ENCODE results near the gene BABAM1. TPM values are rescaled to one million over a fixed set of nuclear protein-coding genes. Genes with fewer than 3 reads are reported as not detected.

BABAM1 gene
- total RNA-seq, 2 experiments from 2014 or later: 116 to 117 TPM

DNA sequence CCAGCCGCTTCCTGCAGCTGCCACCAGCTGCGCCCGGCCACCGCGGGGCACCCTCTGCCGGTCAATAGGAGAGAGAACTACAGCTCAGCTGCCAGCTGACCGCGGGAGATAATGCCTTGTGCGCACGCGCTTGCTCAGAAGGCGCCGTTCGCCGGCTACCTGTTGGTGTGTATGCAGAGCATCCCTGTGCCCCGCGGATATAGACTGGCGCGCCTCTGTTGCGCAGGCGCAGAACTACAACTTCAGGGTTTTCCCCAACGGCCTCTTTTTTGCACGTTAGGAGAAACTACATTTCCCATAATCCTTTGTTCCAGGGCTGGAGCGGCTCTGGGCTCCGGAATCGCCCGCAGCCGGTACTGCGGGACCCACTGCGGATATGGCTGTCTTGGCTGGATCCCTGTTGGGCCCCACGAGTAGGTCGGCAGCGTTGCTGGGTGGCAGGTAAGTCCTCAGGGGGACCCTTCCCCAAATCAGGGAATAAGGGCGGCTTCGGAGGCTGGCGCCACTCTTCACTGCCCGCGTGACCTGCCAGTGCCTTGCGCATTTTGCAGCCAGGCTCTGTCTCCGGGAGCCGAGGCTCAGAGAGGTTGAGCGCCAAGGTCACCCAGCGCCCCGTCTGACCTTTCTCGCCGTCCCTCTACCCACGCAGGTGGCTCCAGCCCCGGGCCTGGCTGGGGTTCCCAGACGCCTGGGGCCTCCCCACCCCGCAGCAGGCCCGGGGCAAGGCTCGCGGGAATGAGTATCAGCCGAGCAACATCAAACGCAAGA, 38.5 kb downstream of the BABAM1 start, which contains the start of gene MRPL34:
TSS of gene MRPL34 (plus strand) at position 356 of the 768 bp plus-strand sequence. CDS start at position 377, 21 bp downstream.
- H3K36me3 Mint-ChIP-seq (ENCODE audit: low read depth): peaks cover 12% of the 10 kb centered on the region
- H3K27ac Mint-ChIP-seq: peak within 1 kb of the TSS; percentile 92
- no peaks in the 10 kb centered on the region for H3K9me3 Mint-ChIP-seq (ENCODE audit: insufficient read depth)
- peak; percentile 98 for DNase-seq
- peak within 1 kb of the TSS; percentile 90 for H3K4me3 Mint-ChIP-seq
- ATAC-seq: peak; percentile 72
- ChIA-PET POLR2A (interaction anchor here (0.5 to 1.0 kb wide), 5 partner anchors 28 to 247 kb away, joined by 3 to 4 read pairs (median 3); partner anchors contain the start of gene GTPBP3), CTCF (interaction anchor here (0.6 to 4.8 kb wide), 22 partner anchors 13 to 215 kb away, joined by 3 to 27 read pairs (median 3); partner anchors contain the start of genes ANO8, USE1 and USHBP1)
- H3K27me3 Mint-ChIP-seq (ENCODE audit: low read depth): no peaks in the 10 kb centered on the region
- H3K4me1 Mint-ChIP-seq (ENCODE audit: low read depth): peaks cover 61% of the 10 kb centered on the region

- Mint-ChIP-seq H3K36me3 (ENCODE audit: low read depth) (peaks cover 14% of the 10 kb centered on the region), H3K27me3 (ENCODE audit: low read depth) (no peaks in the 10 kb centered on the region), H3K27ac (peak overlapping the region; percentile 92), H3K4me1 (ENCODE audit: low read depth) (peaks cover 65% of the 10 kb centered on the region), H3K9me3 (ENCODE audit: insufficient read depth) (no peaks in the 10 kb centered on the region), H3K4me3 (peak overlapping the region; percentile 90)
- ChIA-PET CTCF (interaction anchor here (0.6 to 4.8 kb wide), 12 partner anchors 14 to 85 kb away, joined by 3 to 27 read pairs (median 3); partner anchors contain the start of genes ANO8 and USHBP1), POLR2A (interaction anchor here (0.5 to 1.0 kb wide), 7 partner anchors 14 to 247 kb away, joined by 3 to 4 read pairs (median 3); partner anchors contain the start of gene BST2)
- DNase-seq (no peak), ATAC-seq (no peak)
These were observed 39.1 kb downstream of the BABAM1 start for GRCh38 chr19:17306285-17306714.

GRCh38 chr19:17307876-17308377, 40.7 kb downstream of the BABAM1 start:
- H3K36me3 Mint-ChIP-seq (ENCODE audit: low read depth): peaks cover 14% of the 10 kb centered on the region

GRCh38 chr19:17309198-17309964, 42.1 kb downstream of the BABAM1 start, which contains the start of gene DDA1:
Gene DDA1, plus strand, starts transcription at chr19:17309563. Its CDS starts 92 bp downstream, at chr19:17309655.
- POLR2A ChIA-PET: interaction anchor here (0.5 to 1.7 kb wide), 8 partner anchors 9 to 233 kb away, joined by 3 to 6 read pairs (median 3); partner anchors contain the start of genes BABAM1 and BST2
- Mint-ChIP-seq H3K27me3 (ENCODE audit: low read depth) (no peaks in the 10 kb centered on the region), H3K4me3 (peak within 1 kb of the TSS; percentile 97), H3K36me3 (ENCODE audit: low read depth) (peaks cover 20% of the 10 kb centered on the region), H3K27ac (peak within 1 kb of the TSS; percentile 98), H3K4me1 (ENCODE audit: low read depth) (peaks cover 56% of the 10 kb centered on the region), H3K9me3 (ENCODE audit: insufficient read depth) (no peaks in the 10 kb centered on the region)
- CTCF ChIA-PET: interaction anchor here (0.8 to 4.8 kb wide), 11 partner anchors 16 to 187 kb away, joined by 3 to 27 read pairs (median 3); partner anchors contain the start of genes ANKLE1, ANO8, BABAM1 and MVB12A
- ATAC-seq (peak; percentile 87), DNase-seq (peak; percentile 100)

More at GRCh38 chr19:17307876-17308377, 40.7 kb downstream of the BABAM1 start:
- DNase-seq: no peak
- H3K9me3 Mint-ChIP-seq (ENCODE audit: insufficient read depth): no peaks in the 10 kb centered on the region
- peak overlapping the region; percentile 90 for H3K4me3 Mint-ChIP-seq
- H3K4me1 Mint-ChIP-seq (ENCODE audit: low read depth): peaks cover 64% of the 10 kb centered on the region
- CTCF ChIA-PET: interaction anchor here (1.7 to 4.8 kb wide), 4 partner anchors 26 to 82 kb away, joined by 5 to 27 read pairs (median 10); partner anchors contain the start of genes ANKLE1 and ANO8
- POLR2A ChIA-PET: interaction anchor here (1.7 kb wide), 1 partner anchor 18 kb away, joined by 4 read pairs; no protein-coding TSS in a partner anchor
- H3K27ac Mint-ChIP-seq: peak overlapping the region; percentile 23
- ATAC-seq: no peak
- no peaks in the 10 kb centered on the region for H3K27me3 Mint-ChIP-seq (ENCODE audit: low read depth)

DNA sequence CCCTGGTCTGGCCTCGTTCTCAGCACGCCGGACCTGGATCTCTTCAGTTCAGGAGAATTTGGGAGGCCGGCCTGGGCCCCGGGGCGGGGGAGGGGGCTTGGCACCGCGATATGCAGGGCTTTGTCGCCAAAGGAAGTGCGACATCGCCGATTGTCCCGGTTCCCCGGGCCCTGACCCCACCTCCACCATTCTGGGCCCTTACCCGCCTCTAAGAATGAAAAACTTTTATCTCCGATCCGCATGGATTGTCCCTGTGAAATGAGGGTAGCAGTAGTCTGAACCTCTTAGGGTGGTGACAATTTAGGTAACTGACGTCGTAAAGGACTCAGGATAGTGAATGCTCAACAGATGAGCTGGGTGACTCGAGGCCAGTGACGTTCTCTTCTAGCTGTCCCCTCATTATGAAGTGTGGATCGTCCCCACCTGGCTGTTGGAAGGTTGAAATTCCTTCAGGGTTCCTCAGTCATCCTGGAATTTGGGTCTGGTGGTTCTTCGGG, 42.8 kb downstream of the BABAM1 start:
- DNase-seq (no peak), ATAC-seq (no peak)
- no peaks in the 10 kb centered on the region for H3K9me3 Mint-ChIP-seq (ENCODE audit: insufficient read depth)
- H3K4me1 Mint-ChIP-seq (ENCODE audit: low read depth): peaks cover 49% of the 10 kb centered on the region
- H3K27ac Mint-ChIP-seq: peak overlapping the region; percentile 98
- H3K27me3 Mint-ChIP-seq (ENCODE audit: low read depth): no peaks in the 10 kb centered on the region
- H3K36me3 Mint-ChIP-seq (ENCODE audit: low read depth): peaks cover 22% of the 10 kb centered on the region
- peak overlapping the region; percentile 97 for H3K4me3 Mint-ChIP-seq
- CTCF ChIA-PET: interaction anchor here (1.0 to 4.8 kb wide), 4 partner anchors 17 to 156 kb away, joined by 3 to 27 read pairs (median 8); partner anchors contain the start of gene ANO8
- POLR2A ChIA-PET: interaction anchor here (1.3 to 1.5 kb wide), 2 partner anchors 26 to 96 kb away, joined by 3 to 6 read pairs; partner anchors contain the start of gene BST2

GRCh38 chr19:17311455-17312188, 44.4 kb downstream of the BABAM1 start:
- Mint-ChIP-seq H3K9me3 (ENCODE audit: insufficient read depth) (no peaks in the 10 kb centered on the region), H3K27ac (peak overlapping the region; percentile 39), H3K36me3 (ENCODE audit: low read depth) (peaks cover 28% of the 10 kb centered on the region), H3K4me3 (no peak overlapping the region), H3K27me3 (ENCODE audit: low read depth) (no peaks in the 10 kb centered on the region), H3K4me1 (ENCODE audit: low read depth) (peaks cover 38% of the 10 kb centered on the region)
- no peak for DNase-seq
- POLR2A ChIA-PET: interaction anchor here (1.4 to 1.9 kb wide), 2 partner anchors 10 to 13 kb away, joined by 3 to 9 read pairs; no protein-coding TSS in a partner anchor
- CTCF ChIA-PET: no interaction called here
- ATAC-seq: no peak

DNA sequence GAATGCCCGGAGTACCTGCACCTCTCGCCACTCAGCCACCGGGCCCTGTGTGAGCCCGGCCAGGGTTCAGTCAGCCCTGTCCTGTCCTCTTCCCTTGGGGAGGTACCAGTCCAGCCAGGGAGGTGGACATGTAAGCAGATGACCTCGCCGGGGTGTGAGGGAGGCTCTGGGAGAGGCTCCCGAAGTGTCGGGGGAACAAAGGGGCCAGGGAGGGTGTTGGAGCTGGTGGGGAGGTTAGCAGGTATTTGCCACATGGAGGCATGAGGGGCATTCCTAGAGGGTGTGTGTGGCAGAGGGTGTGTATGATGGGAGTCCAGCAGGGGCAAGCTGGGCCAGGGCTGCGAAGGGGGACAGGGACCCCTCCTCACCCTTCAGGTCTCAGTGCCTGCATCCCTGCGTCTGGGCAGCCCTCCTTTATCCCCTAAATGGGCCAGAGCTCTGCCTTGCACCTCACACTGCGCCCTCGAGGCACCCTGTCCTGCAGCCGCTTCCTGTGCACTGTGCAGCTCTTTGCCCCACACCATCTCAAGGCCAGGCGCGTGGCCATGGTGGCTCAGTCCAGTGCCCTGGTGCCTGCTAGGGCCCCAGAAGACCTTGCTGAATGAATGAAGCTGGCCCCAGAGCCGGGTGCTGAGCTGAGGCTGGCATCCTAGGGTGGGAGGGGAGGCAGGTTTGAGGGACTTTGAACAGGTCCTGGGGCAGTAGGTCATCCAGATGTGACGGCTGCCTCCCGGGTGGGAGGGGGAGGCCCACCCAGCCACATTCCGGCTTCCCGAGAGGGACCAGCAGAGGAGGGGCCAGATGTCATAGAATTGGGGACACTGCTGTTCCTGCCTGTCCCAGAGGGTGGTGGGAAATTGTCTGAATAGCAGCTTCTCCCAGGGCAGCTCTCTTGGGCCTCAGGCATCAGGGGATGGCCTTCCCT, 45.2 kb downstream of the BABAM1 start:
- POLR2A ChIA-PET: interaction anchor here (0.7 to 1.9 kb wide), 5 partner anchors 9 to 30 kb away, joined by 3 to 9 read pairs (median 3); no protein-coding TSS in a partner anchor
- H3K4me3 Mint-ChIP-seq: no peak overlapping the region
- no peak for ATAC-seq

DNA sequence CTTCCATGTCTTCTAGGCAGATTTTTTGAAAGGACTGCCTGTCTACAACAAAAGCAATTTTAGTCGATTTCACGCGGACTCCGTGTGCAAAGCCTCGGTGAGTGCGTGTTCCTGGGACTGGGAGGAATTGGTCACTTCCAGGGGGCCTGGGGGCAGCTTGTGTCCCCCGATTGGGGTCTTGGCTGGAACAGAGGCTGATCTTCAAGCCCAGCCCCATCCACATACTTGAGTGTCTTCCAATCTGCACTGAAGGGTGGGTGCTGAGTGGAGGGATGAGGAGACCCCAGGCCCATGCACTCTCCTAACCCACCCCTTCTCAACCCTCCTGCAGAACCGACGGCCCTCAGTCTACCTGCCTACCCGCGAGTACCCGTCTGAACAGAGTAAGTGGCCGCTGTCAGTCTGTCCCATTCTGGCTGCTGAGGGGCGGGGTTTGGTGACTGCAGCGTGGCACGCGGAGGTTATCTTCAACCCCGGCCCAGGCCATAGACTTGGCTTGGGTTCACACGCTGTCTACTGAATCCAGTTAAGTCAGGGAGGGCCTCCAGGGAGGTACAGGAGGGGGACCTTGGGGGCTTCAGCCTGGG, 46.9 kb downstream of the BABAM1 start:
- Mint-ChIP-seq H3K4me3 (no peak overlapping the region), H3K27me3 (ENCODE audit: low read depth) (no peaks in the 10 kb centered on the region), H3K27ac (no peak overlapping the region), H3K4me1 (ENCODE audit: low read depth) (peaks cover 21% of the 10 kb centered on the region), H3K36me3 (ENCODE audit: low read depth) (peaks cover 21% of the 10 kb centered on the region), H3K9me3 (ENCODE audit: insufficient read depth) (no peaks in the 10 kb centered on the region)
- ChIA-PET CTCF (no interaction called here), POLR2A (no interaction called here)
- no peak for DNase-seq
- ATAC-seq: no peak

More for the DNA sequence above, 45.2 kb downstream of the BABAM1 start:
- Mint-ChIP-seq H3K4me1 (ENCODE audit: low read depth) (peaks cover 31% of the 10 kb centered on the region), H3K9me3 (ENCODE audit: insufficient read depth) (no peaks in the 10 kb centered on the region), H3K36me3 (ENCODE audit: low read depth) (peaks cover 27% of the 10 kb centered on the region), H3K27ac (no peak overlapping the region), H3K27me3 (ENCODE audit: low read depth) (no peaks in the 10 kb centered on the region)
- no peak for DNase-seq
- CTCF ChIA-PET: interaction anchor here (1.1 kb wide), 1 partner anchor 8 kb away, joined by 3 read pairs; no protein-coding TSS in a partner anchor

DNA sequence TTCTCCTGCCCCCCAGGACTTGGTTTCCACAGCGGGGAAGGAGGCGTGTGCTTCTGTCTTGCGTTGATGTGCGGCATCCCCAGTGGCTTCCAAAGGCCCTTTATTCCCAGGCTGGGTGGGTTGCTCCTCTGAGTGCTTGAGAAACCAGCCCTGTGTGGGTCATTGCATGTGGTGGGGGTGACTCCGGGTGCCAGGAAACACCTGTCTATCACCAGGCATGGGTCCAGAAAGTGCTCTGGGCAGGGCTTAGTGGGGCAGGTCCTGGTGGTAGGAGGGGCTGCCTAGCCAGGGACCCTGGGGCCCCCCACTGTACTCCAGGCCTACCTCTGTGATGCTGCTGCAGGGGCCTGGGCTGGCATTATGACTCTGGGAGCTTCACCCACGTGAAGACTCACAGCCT, 51.7 kb downstream of the BABAM1 start:
- H3K27me3 Mint-ChIP-seq (ENCODE audit: low read depth): no peaks in the 10 kb centered on the region
- H3K27ac Mint-ChIP-seq: no peak overlapping the region
- peaks cover 2% of the 10 kb centered on the region for H3K4me1 Mint-ChIP-seq (ENCODE audit: low read depth)
- H3K36me3 Mint-ChIP-seq (ENCODE audit: low read depth): peaks cover 32% of the 10 kb centered on the region
- DNase-seq (no peak), ATAC-seq (no peak)
- ChIA-PET CTCF (no interaction called here), POLR2A (interaction anchor here (0.7 kb wide), 1 partner anchor 10 kb away, joined by 3 read pairs; the partner anchor contains the start of gene DDA1)
- no peaks in the 10 kb centered on the region for H3K9me3 Mint-ChIP-seq (ENCODE audit: insufficient read depth)
- H3K4me3 Mint-ChIP-seq: no peak overlapping the region

Data from activated CD8-positive, alpha-beta T cell treated with anti-CD3 and anti-CD28 coated beads, Interleukin-2, amount 10 ng/mL, durations not matched to agents 7 days and 5 days (primary cell).